Parathyroid adenoma (tissue), 2 donors: ENCODE measurements around the gene VSX2.
A peak's percentile ranks its signal among the peaks of the same experiment; 100 is the strongest.

ENCODE experiments used
- H2AFZ ChIP-seq: fragments of 300-600 bp; sonication (generic); one replicate; pipeline ENCODE4 v1.7.0; 2017; ENCODE audit warnings: antibody characterized with exemption, mild to moderate bottlenecking
- H3K27ac ChIP-seq: fragments of 300-600 bp; sonication (generic); one replicate; pipeline ENCODE4 v1.7.0; 2017
- H3K27me3 ChIP-seq: fragments of 300-600 bp; sonication (generic); one replicate; pipeline ENCODE4 v1.7.0; 2017; ENCODE audit warnings: low read length; ENCODE audit not compliant: control insufficient read depth, insufficient read depth
- H3K36me3 ChIP-seq: fragments of 300-600 bp; sonication (generic); one replicate; pipeline ENCODE4 v1.7.0; 2017; ENCODE audit warnings: low read length; ENCODE audit not compliant: control insufficient read depth, insufficient read depth
- H3K4me1 ChIP-seq: fragments of 300-600 bp; sonication (generic); one replicate; pipeline ENCODE4 v1.7.0; 2017; ENCODE audit warnings: control low read depth
- H3K4me2 ChIP-seq: fragments of 300-600 bp; sonication (generic); one replicate; pipeline ENCODE4 v1.7.0; 2017; ENCODE audit warnings: low read length
- H3K4me3 ChIP-seq: fragments of 300-600 bp; sonication (generic); one replicate; pipeline ENCODE4 v1.7.0; 2017; ENCODE audit warnings: low read depth, low read length
- H3K79me2 ChIP-seq: fragments of 300-600 bp; sonication (generic); one replicate; pipeline ENCODE4 v1.7.0; 2017; ENCODE audit warnings: control low read depth
- H3K9ac ChIP-seq: fragments of 300-600 bp; sonication (generic); one replicate; pipeline ENCODE4 v1.7.0; 2017; ENCODE audit warnings: mild to moderate bottlenecking
- H3K9me3 ChIP-seq: fragments of 300-600 bp; sonication (generic); one replicate; pipeline ENCODE4 v1.7.0; 2017; ENCODE audit warnings: low read length; ENCODE audit not compliant: control insufficient read depth
- TF ChIP-seq, protein P1 (sequence below): fragments of 300-600 bp; sonication (generic); IDR thresholded peaks from one replicate; pipeline ENCODE4 v1.7.0; 2017; ENCODE audit warnings: antibody characterized with exemption, mild to moderate bottlenecking
- donor health status: primary hyperparathyroidism.

The VSX2 gene

GRCh38 chr14:74238974-74239847, at the start of gene VSX2:
Gene VSX2, plus strand, starts transcription at chr14:74239449. Its CDS starts 113 bp downstream, at chr14:74239562.
- H2AFZ ChIP-seq, result peak within 1 kb of the TSS; percentile 59
- no peak within 1 kb of the TSS for H3K9ac ChIP-seq
- H3K4me1 ChIP-seq, result peaks cover 5% of the 10 kb centered on the region
- TF ChIP-seq, protein P1, sequence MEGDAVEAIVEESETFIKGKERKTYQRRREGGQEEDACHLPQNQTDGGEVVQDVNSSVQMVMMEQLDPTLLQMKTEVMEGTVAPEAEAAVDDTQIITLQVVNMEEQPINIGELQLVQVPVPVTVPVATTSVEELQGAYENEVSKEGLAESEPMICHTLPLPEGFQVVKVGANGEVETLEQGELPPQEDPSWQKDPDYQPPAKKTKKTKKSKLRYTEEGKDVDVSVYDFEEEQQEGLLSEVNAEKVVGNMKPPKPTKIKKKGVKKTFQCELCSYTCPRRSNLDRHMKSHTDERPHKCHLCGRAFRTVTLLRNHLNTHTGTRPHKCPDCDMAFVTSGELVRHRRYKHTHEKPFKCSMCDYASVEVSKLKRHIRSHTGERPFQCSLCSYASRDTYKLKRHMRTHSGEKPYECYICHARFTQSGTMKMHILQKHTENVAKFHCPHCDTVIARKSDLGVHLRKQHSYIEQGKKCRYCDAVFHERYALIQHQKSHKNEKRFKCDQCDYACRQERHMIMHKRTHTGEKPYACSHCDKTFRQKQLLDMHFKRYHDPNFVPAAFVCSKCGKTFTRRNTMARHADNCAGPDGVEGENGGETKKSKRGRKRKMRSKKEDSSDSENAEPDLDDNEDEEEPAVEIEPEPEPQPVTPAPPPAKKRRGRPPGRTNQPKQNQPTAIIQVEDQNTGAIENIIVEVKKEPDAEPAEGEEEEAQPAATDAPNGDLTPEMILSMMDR, result no peak
- no peak within 1 kb of the TSS for H3K27ac ChIP-seq
- no peaks in the 10 kb centered on the region for H3K9me3 ChIP-seq
- H3K79me2 ChIP-seq, result no peaks in the 10 kb centered on the region
- H3K27me3 ChIP-seq, result peaks cover 20% of the 10 kb centered on the region
- H3K36me3 ChIP-seq, result no peaks in the 10 kb centered on the region
- peak within 1 kb of the TSS; percentile 31 for H3K4me3 ChIP-seq
- H3K4me2 ChIP-seq, result peak within 1 kb of the TSS; percentile 62

DNA sequence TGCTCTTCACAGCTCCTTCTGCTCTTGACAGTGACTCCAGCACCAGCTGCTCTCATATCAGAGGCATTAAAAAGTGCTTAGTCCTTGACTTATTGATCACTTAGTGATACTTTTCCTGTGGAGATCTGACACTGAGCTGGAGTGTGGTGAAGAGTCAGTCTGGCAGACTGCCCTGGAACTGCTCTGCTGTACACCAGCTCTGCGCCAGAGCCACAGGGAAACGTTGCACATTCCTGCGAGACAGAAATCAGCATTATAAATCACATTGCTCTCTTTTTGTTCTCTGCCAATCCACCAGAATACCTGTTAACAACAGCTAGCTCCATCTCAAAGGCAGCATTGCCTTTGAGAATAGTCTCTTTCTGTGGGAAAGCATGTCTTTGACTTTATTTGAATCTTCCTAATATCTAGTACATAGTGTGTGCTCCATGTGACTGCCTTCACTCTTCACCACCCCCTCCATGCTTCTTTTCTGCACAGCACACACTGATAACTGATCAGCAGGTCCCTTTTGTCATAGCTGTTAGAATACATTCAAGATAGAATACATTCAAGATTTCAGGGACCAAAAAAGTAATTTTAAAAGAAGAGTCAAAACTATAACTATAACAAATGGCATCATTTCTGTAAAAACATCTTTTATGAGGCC, 48.2 kb upstream of the VSX2 start:
- Histone ChIP-seq H3K27me3 (no peaks in the 10 kb centered on the region), H3K9me3 (no peaks in the 10 kb centered on the region), H3K36me3 (no peaks in the 10 kb centered on the region), H3K4me3 (no peak overlapping the region), H2AFZ (no peak overlapping the region), H3K4me1 (no peaks in the 10 kb centered on the region), H3K27ac (no peak overlapping the region), H3K9ac (no peak overlapping the region), H3K79me2 (no peaks in the 10 kb centered on the region), H3K4me2 (no peak overlapping the region)
- TF ChIP-seq, protein P1, result no peak

- Histone ChIP-seq H3K27ac (no peak overlapping the region), H3K27me3 (no peaks in the 10 kb centered on the region), H3K36me3 (no peaks in the 10 kb centered on the region), H3K9me3 (no peaks in the 10 kb centered on the region), H3K9ac (no peak overlapping the region), H3K79me2 (no peaks in the 10 kb centered on the region), H2AFZ (no peak overlapping the region), H3K4me1 (no peaks in the 10 kb centered on the region), H3K4me3 (no peak overlapping the region), H3K4me2 (no peak overlapping the region)
- TF ChIP-seq, protein P1, result no peak
Observed at GRCh38 chr14:74194506-74195274, 44.6 kb upstream of the VSX2 start.

GRCh38 chr14:74195623-74196022, 43.6 kb upstream of the VSX2 start:
- Histone ChIP-seq H3K9me3 (no peaks in the 10 kb centered on the region), H3K27me3 (no peaks in the 10 kb centered on the region), H3K4me1 (no peaks in the 10 kb centered on the region), H3K9ac (no peak overlapping the region), H3K4me3 (no peak overlapping the region), H3K27ac (no peak overlapping the region), H2AFZ (no peak overlapping the region), H3K36me3 (no peaks in the 10 kb centered on the region), H3K4me2 (no peak overlapping the region), H3K79me2 (no peaks in the 10 kb centered on the region)
- TF ChIP-seq, protein P1, result no peak
